ENCODE data around the gene HUS1.
A peak's percentile ranks its signal among the peaks of the same experiment; 100 is the strongest.

The HUS1 gene

GRCh38 chr7:47978790-47979144 is 648 bp downstream of the HUS1 start:
- Histone ChIP-seq H3K4me1 (ENCODE audit: control insufficient read depth, insufficient read depth, low read length) (peaks cover 22% of the 10 kb centered on the region), H3K36me3 (ENCODE audit: control insufficient read depth, insufficient read depth, low read length, severe bottlenecking) (peaks cover 43% of the 10 kb centered on the region), H3K4me3 (ENCODE audit: low read length) (peak overlapping the region; percentile 93), H3K27me3 (replicated peaks; ENCODE audit: control insufficient read depth, insufficient read depth, low read length) (no peaks in the 10 kb centered on the region), H3K9me3 (ENCODE audit: control insufficient read depth, low read length) (no peaks in the 10 kb centered on the region), H3K9ac (ENCODE audit: low read length) (peak overlapping the region; percentile 91)
- peak; percentile 3 for DNase-seq (ENCODE audit: low read depth)

- H3K36me3 ChIP-seq (ENCODE audit: control insufficient read depth, insufficient read depth, low read length, severe bottlenecking) = peaks cover 73% of the 10 kb centered on the region
- no peak for DNase-seq (ENCODE audit: low read depth)
- no peak overlapping the region for H3K4me3 ChIP-seq (ENCODE audit: low read length)
These were observed 5.7 kb downstream of the HUS1 start for GRCh38 chr7:47973739-47974138.

GRCh38 chr7:47970761-47971160 is 8.7 kb downstream of the HUS1 start:
- H3K9ac ChIP-seq (ENCODE audit: low read length) = peak overlapping the region; percentile 51

More at GRCh38 chr7:47973739-47974138, 5.7 kb downstream of the HUS1 start:
- Histone ChIP-seq H3K9me3 (ENCODE audit: control insufficient read depth, low read length) (no peaks in the 10 kb centered on the region), H3K4me1 (ENCODE audit: control insufficient read depth, insufficient read depth, low read length) (peaks cover 25% of the 10 kb centered on the region), H3K27me3 (replicated peaks; ENCODE audit: control insufficient read depth, insufficient read depth, low read length) (no peaks in the 10 kb centered on the region), H3K9ac (ENCODE audit: low read length) (no peak overlapping the region)

GRCh38 chr7:47968847-47969774 is 10.3 kb downstream of the HUS1 start:
- H3K4me1 ChIP-seq (ENCODE audit: control insufficient read depth, insufficient read depth, low read length) = peaks cover 16% of the 10 kb centered on the region
- H3K27me3 ChIP-seq (replicated peaks; ENCODE audit: control insufficient read depth, insufficient read depth, low read length) = no peaks in the 10 kb centered on the region
- no peaks in the 10 kb centered on the region for H3K9me3 ChIP-seq (ENCODE audit: control insufficient read depth, low read length)
- H3K9ac ChIP-seq (ENCODE audit: low read length) = no peak overlapping the region
- H3K36me3 ChIP-seq (ENCODE audit: control insufficient read depth, insufficient read depth, low read length, severe bottlenecking) = peaks cover 80% of the 10 kb centered on the region
- DNase-seq (ENCODE audit: low read depth) = peak; percentile 80
- H3K4me3 ChIP-seq (ENCODE audit: low read length) = no peak overlapping the region

More at GRCh38 chr7:47970761-47971160, 8.7 kb downstream of the HUS1 start:
- Histone ChIP-seq H3K36me3 (ENCODE audit: control insufficient read depth, insufficient read depth, low read length, severe bottlenecking) (peaks cover 78% of the 10 kb centered on the region), H3K27me3 (replicated peaks; ENCODE audit: control insufficient read depth, insufficient read depth, low read length) (no peaks in the 10 kb centered on the region), H3K9me3 (ENCODE audit: control insufficient read depth, low read length) (no peaks in the 10 kb centered on the region), H3K4me1 (ENCODE audit: control insufficient read depth, insufficient read depth, low read length) (peaks cover 16% of the 10 kb centered on the region), H3K4me3 (ENCODE audit: low read length) (peak overlapping the region; percentile 53)
- DNase-seq (ENCODE audit: low read depth) = no peak

GRCh38 chr7:47967708-47968107 is 11.7 kb downstream of the HUS1 start:
- Histone ChIP-seq H3K36me3 (ENCODE audit: control insufficient read depth, insufficient read depth, low read length, severe bottlenecking) (peaks cover 80% of the 10 kb centered on the region), H3K4me1 (ENCODE audit: control insufficient read depth, insufficient read depth, low read length) (peaks cover 16% of the 10 kb centered on the region), H3K9ac (ENCODE audit: low read length) (no peak overlapping the region), H3K4me3 (ENCODE audit: low read length) (no peak overlapping the region), H3K9me3 (ENCODE audit: control insufficient read depth, low read length) (no peaks in the 10 kb centered on the region), H3K27me3 (replicated peaks; ENCODE audit: control insufficient read depth, insufficient read depth, low read length) (no peaks in the 10 kb centered on the region)
- DNase-seq (ENCODE audit: low read depth) = no peak

- DNase-seq (ENCODE audit: low read depth) = no peak
- Histone ChIP-seq H3K9ac (ENCODE audit: low read length) (no peak overlapping the region), H3K27me3 (replicated peaks; ENCODE audit: control insufficient read depth, insufficient read depth, low read length) (no peaks in the 10 kb centered on the region), H3K4me3 (ENCODE audit: low read length) (no peak overlapping the region), H3K4me1 (ENCODE audit: control insufficient read depth, insufficient read depth, low read length) (peaks cover 16% of the 10 kb centered on the region), H3K36me3 (ENCODE audit: control insufficient read depth, insufficient read depth, low read length, severe bottlenecking) (peaks cover 80% of the 10 kb centered on the region), H3K9me3 (ENCODE audit: control insufficient read depth, low read length) (no peaks in the 10 kb centered on the region)
These were observed 12.3 kb downstream of the HUS1 start for GRCh38 chr7:47967123-47967522.

- Histone ChIP-seq H3K9ac (ENCODE audit: low read length) (no peak overlapping the region), H3K27me3 (replicated peaks; ENCODE audit: control insufficient read depth, insufficient read depth, low read length) (no peaks in the 10 kb centered on the region), H3K36me3 (ENCODE audit: control insufficient read depth, insufficient read depth, low read length, severe bottlenecking) (peaks cover 86% of the 10 kb centered on the region), H3K4me3 (ENCODE audit: low read length) (no peak overlapping the region), H3K4me1 (ENCODE audit: control insufficient read depth, insufficient read depth, low read length) (peaks cover 4% of the 10 kb centered on the region), H3K9me3 (ENCODE audit: control insufficient read depth, low read length) (no peaks in the 10 kb centered on the region)
- no peak for DNase-seq (ENCODE audit: low read depth)
These were observed 14.0 kb downstream of the HUS1 start for GRCh38 chr7:47965456-47965855.

GRCh38 chr7:47962262-47962661 is 17.2 kb downstream of the HUS1 start:
- Histone ChIP-seq H3K4me1 (ENCODE audit: control insufficient read depth, insufficient read depth, low read length) (no peaks in the 10 kb centered on the region), H3K9ac (ENCODE audit: low read length) (no peak overlapping the region), H3K9me3 (ENCODE audit: control insufficient read depth, low read length) (no peaks in the 10 kb centered on the region), H3K4me3 (ENCODE audit: low read length) (no peak overlapping the region), H3K36me3 (ENCODE audit: control insufficient read depth, insufficient read depth, low read length, severe bottlenecking) (peaks cover 65% of the 10 kb centered on the region), H3K27me3 (replicated peaks; ENCODE audit: control insufficient read depth, insufficient read depth, low read length) (no peaks in the 10 kb centered on the region)
- DNase-seq (ENCODE audit: low read depth) = no peak

- no peak overlapping the region for H3K9ac ChIP-seq (ENCODE audit: low read length)
- H3K9me3 ChIP-seq (ENCODE audit: control insufficient read depth, low read length) = no peaks in the 10 kb centered on the region
- no peaks in the 10 kb centered on the region for H3K4me1 ChIP-seq (ENCODE audit: control insufficient read depth, insufficient read depth, low read length)
- no peak overlapping the region for H3K4me3 ChIP-seq (ENCODE audit: low read length)
- H3K27me3 ChIP-seq (replicated peaks; ENCODE audit: control insufficient read depth, insufficient read depth, low read length) = no peaks in the 10 kb centered on the region
- peaks cover 34% of the 10 kb centered on the region for H3K36me3 ChIP-seq (ENCODE audit: control insufficient read depth, insufficient read depth, low read length, severe bottlenecking)
- DNase-seq (ENCODE audit: low read depth) = no peak
These were observed 22.3 kb downstream of the HUS1 start for GRCh38 chr7:47957156-47957555.

GRCh38 chr7:47956220-47956619 is 23.2 kb downstream of the HUS1 start:
- Histone ChIP-seq H3K4me3 (ENCODE audit: low read length) (no peak overlapping the region), H3K36me3 (ENCODE audit: control insufficient read depth, insufficient read depth, low read length, severe bottlenecking) (peaks cover 25% of the 10 kb centered on the region), H3K9me3 (ENCODE audit: control insufficient read depth, low read length) (no peaks in the 10 kb centered on the region), H3K27me3 (replicated peaks; ENCODE audit: control insufficient read depth, insufficient read depth, low read length) (no peaks in the 10 kb centered on the region), H3K4me1 (ENCODE audit: control insufficient read depth, insufficient read depth, low read length) (no peaks in the 10 kb centered on the region), H3K9ac (ENCODE audit: low read length) (no peak overlapping the region)
- DNase-seq (ENCODE audit: low read depth) = no peak

GRCh38 chr7:47954231-47954911 is 25.0 kb downstream of the HUS1 start:
- H3K9ac ChIP-seq (ENCODE audit: low read length) = no peak overlapping the region
- no peaks in the 10 kb centered on the region for H3K4me1 ChIP-seq (ENCODE audit: control insufficient read depth, insufficient read depth, low read length)
- no peaks in the 10 kb centered on the region for H3K9me3 ChIP-seq (ENCODE audit: control insufficient read depth, low read length)
- H3K4me3 ChIP-seq (ENCODE audit: low read length) = no peak overlapping the region
- DNase-seq (ENCODE audit: low read depth) = no peak
- H3K36me3 ChIP-seq (ENCODE audit: control insufficient read depth, insufficient read depth, low read length, severe bottlenecking) = peaks cover 20% of the 10 kb centered on the region
- no peaks in the 10 kb centered on the region for H3K27me3 ChIP-seq (replicated peaks; ENCODE audit: control insufficient read depth, insufficient read depth, low read length)

Data from adipocyte (in vitro differentiated cells).